Smooth muscle cell (in vitro differentiated cells): ENCODE results near the gene DBET. TPM values are rescaled to one million over a fixed set of nuclear protein-coding genes. Genes with fewer than 3 reads are reported as not detected.
"Not testable (repeated sequence)": the region's sequence is repeated elsewhere in the genome, so short reads cannot be mapped to it uniquely, and the experiment has no call there.

ENCODE experiments used
- DNase-seq: peaks from one replicate; lab custom pipeline; 2025; ENCODE audit not compliant: unreplicated experiment; lab: John Stamatoyannopoulos, UW
- H2AFZ ChIP-seq: fragments of 200-600 bp; sonication (generic); 2 replicates; pipeline ENCODE4 v1.6.0; 2016; ENCODE audit warnings: antibody characterized with exemption, low read depth, mild to moderate bottlenecking
- H3F3A ChIP-seq: fragments of 200-600 bp; sonication (generic); 2 replicates; pipeline ENCODE4 v1.6.0; 2017; ENCODE audit warnings: antibody characterized with exemption, low read depth
- H3K27ac ChIP-seq: fragments of 200-600 bp; sonication (generic); 2 replicates; pipeline ENCODE4 v1.5.1; 2016; ENCODE audit warnings: low read depth, mild to moderate bottlenecking
- H3K27me3 ChIP-seq: fragments of 200-600 bp; sonication (generic); 2 replicates; pipeline ENCODE4 v1.6.1; 2016; ENCODE audit warnings: low read depth, mild to moderate bottlenecking
- H3K36me3 ChIP-seq: fragments of 200-600 bp; sonication (generic); 2 replicates; pipeline ENCODE4 v1.5.1; 2016; ENCODE audit warnings: low read depth
- H3K4me1 ChIP-seq: fragments of 200-600 bp; sonication (generic); 2 replicates; pipeline ENCODE4 v1.5.1; 2016; ENCODE audit warnings: low read depth
- H3K4me2 ChIP-seq: fragments of 200-600 bp; sonication (generic); 2 replicates; pipeline ENCODE4 v1.6.0; 2016; ENCODE audit warnings: mild to moderate bottlenecking
- H3K4me3 ChIP-seq: fragments of 200-600 bp; sonication (generic); 2 replicates; pipeline ENCODE4 v1.5.1; 2016; ENCODE audit warnings: mild to moderate bottlenecking
- H3K79me2 ChIP-seq: fragments of 200-600 bp; sonication (generic); 2 replicates; pipeline ENCODE4 v1.6.0; 2016; ENCODE audit warnings: low read depth, mild to moderate bottlenecking
- H3K9ac ChIP-seq: fragments of 200-600 bp; sonication (generic); 2 replicates; pipeline ENCODE4 v1.6.0; 2016; ENCODE audit warnings: low read depth
- H3K9me3 ChIP-seq: fragments of 200-600 bp; sonication (generic); replicated peaks from 2 replicates; pipeline ENCODE4 v1.5.1; 2016; ENCODE audit warnings: low read depth
- H4K20me1 ChIP-seq: fragments of 200-600 bp; sonication (generic); 2 replicates; pipeline ENCODE4 v1.6.0; 2016; ENCODE audit warnings: low read depth
- WGBS: methylation state at CpG from one replicate; pipeline ENCODE4 v1.1.7; 2016; ENCODE audit warnings: low lambda C conversion rate; 5-methylcytosine and 5-hydroxymethylcytosine counted together
- polyA plus RNA-seq: library from polyadenylated mRNA; unstranded; fragments of >200 nt; fragmentation: Nextera tagmentation; extraction: Ambion mirVana; gene quantifications from 2 replicates; pipeline ENCODE4 v1.2.1, GENCODE V29; 2016
- total RNA-seq: library from RNA; depleted of rRNA; stranded (reverse); fragments of >200 nt; gene quantifications from 2 replicates; pipeline ENCODE4 v1.2.3, GENCODE V29; 2014

DBET gene
- total and polyA plus RNA-seq, 2 experiments from 2014 or later, result not detected

DNA sequence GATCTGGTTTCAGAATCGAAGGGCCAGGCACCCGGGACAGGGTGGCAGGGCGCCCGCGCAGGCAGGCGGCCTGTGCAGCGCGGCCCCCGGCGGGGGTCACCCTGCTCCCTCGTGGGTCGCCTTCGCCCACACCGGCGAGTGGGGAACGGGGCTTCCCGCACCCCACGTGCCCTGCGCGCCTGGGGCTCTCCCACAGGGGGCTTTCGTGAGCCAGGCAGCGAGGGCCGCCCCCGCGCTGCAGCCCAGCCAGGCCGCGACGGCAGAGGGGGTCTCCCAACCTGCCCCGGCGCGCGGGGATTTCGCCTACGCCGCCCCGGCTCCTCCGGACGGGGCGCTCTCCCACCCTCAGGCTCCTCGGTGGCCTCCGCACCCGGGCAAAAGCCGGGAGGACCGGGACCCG is 4.0 kb downstream of the DBET start:
- WGBS, result 81% methylated on average over 43 of the region's 45 CpGs
- DNase-seq, H3K9me3 ChIP-seq, H4K20me1 ChIP-seq, H3K4me2 ChIP-seq, H2AFZ ChIP-seq, H3K4me3 ChIP-seq, H3K4me1 ChIP-seq, H3K79me2 ChIP-seq, H3K36me3 ChIP-seq, H3K27me3 ChIP-seq, H3K9ac ChIP-seq, H3F3A ChIP-seq, H3K27ac ChIP-seq: not testable (repeated sequence)

GRCh38 chr4:190093052-190093451 is 28.8 kb downstream of the DBET start:
- H3K4me1 ChIP-seq, H3K36me3 ChIP-seq, H3F3A ChIP-seq, DNase-seq, H3K4me2 ChIP-seq, H3K27ac ChIP-seq, H4K20me1 ChIP-seq, H3K4me3 ChIP-seq, H3K9ac ChIP-seq, H2AFZ ChIP-seq, H3K27me3 ChIP-seq, H3K79me2 ChIP-seq, H3K9me3 ChIP-seq: not testable (repeated sequence)
- WGBS, result 97% methylated on average over 4 of the region's 27 CpGs

DNA sequence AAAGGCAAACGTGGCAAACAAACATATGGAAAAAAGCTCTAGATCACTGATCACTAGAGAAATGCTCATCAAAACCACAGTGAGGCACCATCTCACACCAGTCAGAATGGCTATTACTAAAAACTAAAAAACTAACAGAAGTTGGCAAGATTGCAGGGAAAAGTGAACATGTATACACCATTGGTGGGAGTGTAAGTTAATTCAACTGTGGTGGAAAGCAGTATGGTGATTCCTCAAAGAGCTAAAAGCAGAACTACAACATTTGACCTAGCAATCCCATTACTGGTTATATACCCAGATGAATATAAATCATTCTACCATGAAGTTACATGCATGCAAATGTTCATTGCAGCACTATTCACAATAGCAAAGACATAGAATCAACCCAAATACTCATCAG is 29.7 kb downstream of the DBET start:
- not testable (repeated sequence) for DNase-seq, H3K4me1 ChIP-seq, H3K4me2 ChIP-seq, H3K36me3 ChIP-seq, H3K27ac ChIP-seq, H2AFZ ChIP-seq, H3K9ac ChIP-seq, H3F3A ChIP-seq, H4K20me1 ChIP-seq, H3K79me2 ChIP-seq, H3K9me3 ChIP-seq, H3K27me3 ChIP-seq, H3K4me3 ChIP-seq
- WGBS, result no CpG with 5 or more reads among the region's 1 CpG

- H3K36me3 ChIP-seq, H3K9ac ChIP-seq, H3K4me2 ChIP-seq, H3K79me2 ChIP-seq, DNase-seq, H3K27me3 ChIP-seq, H3K9me3 ChIP-seq, H3K4me1 ChIP-seq, H3K4me3 ChIP-seq, H4K20me1 ChIP-seq, H2AFZ ChIP-seq, H3F3A ChIP-seq, H3K27ac ChIP-seq: not testable (repeated sequence)
- no CpG with 5 or more reads among the region's 6 CpGs for WGBS
Measured at GRCh38 chr4:190095335-190095734, 31.0 kb downstream of the DBET start.

- not testable (repeated sequence) for H3K9me3 ChIP-seq, H2AFZ ChIP-seq, DNase-seq, H3K27me3 ChIP-seq, H4K20me1 ChIP-seq, H3K4me1 ChIP-seq, H3K4me2 ChIP-seq, H3K9ac ChIP-seq, H3K79me2 ChIP-seq, H3K4me3 ChIP-seq, H3K36me3 ChIP-seq, H3F3A ChIP-seq, H3K27ac ChIP-seq
- WGBS, result 48% methylated on average over 2 of the region's 2 CpGs
Measured at GRCh38 chr4:190099605-190100004, 35.3 kb downstream of the DBET start.

GRCh38 chr4:190101525-190101924 is 37.2 kb downstream of the DBET start:
- not testable (repeated sequence) for H3K4me2 ChIP-seq, H4K20me1 ChIP-seq, H3K27me3 ChIP-seq, H3K79me2 ChIP-seq, H3F3A ChIP-seq, H3K9ac ChIP-seq, H3K27ac ChIP-seq, H2AFZ ChIP-seq, H3K4me3 ChIP-seq, H3K4me1 ChIP-seq, DNase-seq, H3K9me3 ChIP-seq, H3K36me3 ChIP-seq
- no CpG with 5 or more reads among the region's 1 CpG for WGBS

GRCh38 chr4:190106191-190106590 is 41.9 kb downstream of the DBET start:
- not testable (repeated sequence) for H3F3A ChIP-seq, H4K20me1 ChIP-seq, H3K27ac ChIP-seq, H3K27me3 ChIP-seq, H3K4me1 ChIP-seq, H3K4me3 ChIP-seq, H2AFZ ChIP-seq, H3K36me3 ChIP-seq, H3K79me2 ChIP-seq, H3K9ac ChIP-seq, DNase-seq, H3K4me2 ChIP-seq
- WGBS, result 39% methylated on average over 3 of the region's 3 CpGs
- peaks cover 41% of the 10 kb centered on the region for H3K9me3 ChIP-seq

GRCh38 chr4:190106611-190107480 is 42.5 kb downstream of the DBET start:
- not testable (repeated sequence) for H3K36me3 ChIP-seq, H3K27ac ChIP-seq, H3K4me1 ChIP-seq, H3K4me3 ChIP-seq, H4K20me1 ChIP-seq, H3F3A ChIP-seq, H3K9ac ChIP-seq, H2AFZ ChIP-seq, H3K79me2 ChIP-seq, H3K4me2 ChIP-seq, H3K27me3 ChIP-seq, DNase-seq
- 53% methylated on average over 7 of the region's 7 CpGs for WGBS
- peaks cover 44% of the 10 kb centered on the region for H3K9me3 ChIP-seq
